HG02678 (cell line): ENCODE results near the gene ALG1.
"Not testable (repeated sequence)": the region's sequence is repeated elsewhere in the genome, so short reads cannot be mapped to it uniquely, and the experiment has no call there.

Experiments
- ATAC-seq: cut with Tn5 transposase; IDR thresholded peaks from one replicate; pipeline ENCODE4 v1.9.1; 2021; ENCODE audit warnings: mild to moderate bottlenecking, moderate library complexity; ENCODE audit not compliant: unreplicated experiment

The ALG1 gene

DNA sequence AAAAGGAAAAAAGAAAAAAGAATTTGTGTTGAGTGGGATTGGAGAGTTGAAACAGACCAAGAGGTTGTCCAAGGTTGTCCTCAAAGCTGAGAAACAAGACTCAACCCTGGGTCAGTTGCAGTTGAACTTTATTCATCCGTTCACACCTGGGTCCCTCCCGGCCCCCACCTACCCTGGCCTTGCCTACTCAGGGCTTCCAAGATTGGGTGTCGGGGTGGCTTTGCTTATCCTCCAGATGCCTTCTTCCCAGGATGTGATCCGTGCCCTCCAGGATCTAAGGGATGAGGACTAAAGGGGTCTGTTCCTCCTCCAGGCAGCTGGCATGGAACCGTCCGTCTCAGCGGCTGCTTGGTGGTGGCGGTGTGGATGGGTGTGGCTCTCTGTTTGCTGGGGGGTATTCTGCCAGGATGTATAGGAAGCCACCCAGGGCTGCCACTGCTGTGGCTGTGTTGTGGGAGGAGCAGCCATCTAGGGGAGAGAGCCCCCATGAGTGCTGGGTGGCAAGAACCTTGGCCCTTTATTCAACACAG, 27.6 kb upstream of the ALG1 start:
- no peak for ATAC-seq

DNA sequence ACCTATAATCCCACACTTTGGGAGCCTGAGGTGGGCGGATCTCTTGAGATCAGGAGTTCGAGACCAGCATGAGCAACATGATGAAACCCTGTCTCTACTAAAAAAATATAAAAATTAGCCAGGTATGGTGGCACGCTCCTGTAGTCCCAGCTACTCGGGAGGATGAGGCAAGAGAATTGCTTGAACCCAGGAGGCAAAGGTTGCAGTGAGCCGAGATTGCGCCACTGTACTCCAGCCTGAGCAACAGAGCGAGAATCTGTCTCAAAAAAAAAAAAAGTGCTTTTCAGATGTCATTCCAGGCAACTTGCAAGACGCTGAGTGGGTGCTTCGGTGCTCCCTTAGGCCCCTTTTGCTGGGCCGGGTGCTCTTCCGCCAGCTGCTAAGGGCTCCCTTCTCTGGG, 27.1 kb upstream of the ALG1 start:
- not testable (repeated sequence) for ATAC-seq

DNA sequence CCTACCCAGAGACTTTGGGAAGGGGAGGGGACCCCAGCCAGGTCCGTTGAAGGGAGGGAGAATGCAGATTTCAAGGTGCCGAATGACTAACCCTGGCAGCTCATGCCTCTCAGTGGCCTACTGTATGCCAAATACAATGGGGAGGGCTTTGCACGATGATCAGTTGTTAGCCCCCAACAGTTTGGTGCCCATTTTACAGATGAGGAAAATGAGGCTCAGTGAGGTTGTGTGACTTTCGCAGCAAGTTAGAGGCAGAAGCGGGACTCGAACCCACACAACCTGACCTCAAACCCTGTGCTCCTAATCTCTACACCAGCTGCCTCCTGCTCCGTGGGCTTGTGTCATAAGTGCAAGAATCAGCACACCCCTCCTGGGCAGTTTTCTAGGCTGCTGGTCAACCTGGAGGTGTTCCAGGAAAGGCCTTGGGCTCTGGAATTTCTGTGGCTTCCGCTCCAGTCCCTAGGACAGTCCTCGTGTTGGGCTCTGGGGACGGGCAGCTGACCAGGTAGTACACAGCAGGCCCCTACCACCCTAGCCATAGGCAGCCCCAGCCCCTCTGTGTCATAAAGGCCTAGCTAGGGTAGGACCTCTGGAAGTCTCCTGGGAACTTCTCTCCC, 26.0 kb upstream of the ALG1 start:
- ATAC-seq, result no peak

DNA sequence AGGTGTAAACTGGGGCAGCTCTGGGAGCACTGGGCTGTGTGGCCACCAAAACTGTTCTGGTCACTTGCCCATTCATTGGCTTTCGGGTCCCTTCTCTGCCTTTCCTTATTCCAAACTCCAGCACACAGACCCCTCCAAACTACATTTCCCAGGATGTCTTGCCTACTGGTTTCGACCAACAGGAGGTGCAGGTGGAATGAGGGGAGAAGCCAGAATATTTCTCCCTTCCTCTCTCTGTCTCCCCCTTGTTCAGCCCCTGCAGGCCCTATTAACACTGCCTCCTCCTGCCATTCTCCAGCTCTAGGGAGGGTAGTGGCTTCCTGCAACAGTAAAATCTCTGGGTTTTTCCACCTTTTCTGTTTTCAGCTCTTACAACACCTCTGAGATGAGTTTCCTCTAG, 24.7 kb upstream of the ALG1 start:
- ATAC-seq, result no peak

DNA sequence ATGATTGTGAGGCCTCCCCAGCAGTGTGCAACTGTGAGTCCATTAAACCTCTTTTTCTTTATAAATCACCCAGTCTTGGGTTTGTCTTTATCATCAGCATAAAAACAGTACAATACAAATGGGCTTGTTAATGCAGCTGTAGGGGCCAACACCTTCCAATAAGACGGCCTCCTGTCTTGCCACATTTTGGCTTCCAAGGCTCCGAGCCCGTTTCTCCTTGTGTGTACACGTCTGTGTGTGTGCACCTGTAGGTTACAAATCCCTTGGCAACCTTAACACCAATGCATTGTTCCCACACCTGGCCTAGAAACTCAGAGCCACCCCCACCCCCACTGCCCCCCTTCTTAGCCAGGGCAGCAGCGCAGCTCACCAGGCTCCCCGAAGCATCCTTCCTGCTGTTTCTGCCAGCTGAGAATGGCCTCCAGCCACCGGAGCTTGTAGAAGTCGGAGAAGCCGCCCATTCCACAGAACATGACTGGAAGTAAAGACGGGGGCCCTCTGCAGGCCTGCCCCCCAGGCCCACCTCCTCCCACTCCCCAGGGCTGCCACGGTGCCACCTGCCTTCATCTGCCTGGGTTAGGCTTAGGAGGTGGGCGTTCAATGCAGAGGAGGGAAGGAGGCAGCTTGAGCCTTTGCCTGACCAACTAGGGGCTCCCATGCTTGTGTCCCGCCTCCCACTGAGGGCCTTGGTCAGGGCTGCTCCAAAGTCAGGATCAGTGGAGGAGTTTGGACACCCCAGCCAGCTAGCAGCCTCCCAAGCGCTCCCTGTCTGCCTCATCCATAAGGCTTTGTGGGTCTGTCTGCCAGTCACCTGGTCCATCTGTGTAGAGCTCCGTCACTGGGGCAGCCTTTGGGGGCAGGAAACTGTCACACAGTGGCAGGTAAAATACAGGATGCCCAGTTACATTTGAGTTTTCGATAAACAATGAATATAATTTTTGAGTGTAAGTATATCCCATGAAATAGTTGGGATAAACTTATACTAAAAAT, 16.5 kb upstream of the ALG1 start:
- no peak for ATAC-seq

DNA sequence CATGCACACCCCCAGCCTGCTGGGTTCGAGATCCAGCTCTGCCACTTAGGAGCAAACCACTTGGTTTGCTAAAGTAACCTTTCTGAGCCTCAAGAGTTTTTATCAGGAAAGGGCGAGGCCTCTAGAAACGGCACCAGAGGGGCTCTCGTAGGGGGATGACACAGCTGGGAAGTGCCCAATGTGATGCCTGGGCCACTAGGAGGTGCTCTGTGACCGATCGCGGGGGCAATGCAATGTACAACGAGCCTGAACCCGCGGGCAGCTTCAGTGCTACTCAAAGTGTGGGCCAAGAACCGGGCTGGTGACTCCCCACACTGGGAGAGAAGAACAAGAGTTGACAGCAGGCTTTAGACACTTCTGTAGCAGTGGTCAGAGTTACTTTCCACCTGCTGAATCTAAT, 15.3 kb upstream of the ALG1 start:
- no peak for ATAC-seq

DNA sequence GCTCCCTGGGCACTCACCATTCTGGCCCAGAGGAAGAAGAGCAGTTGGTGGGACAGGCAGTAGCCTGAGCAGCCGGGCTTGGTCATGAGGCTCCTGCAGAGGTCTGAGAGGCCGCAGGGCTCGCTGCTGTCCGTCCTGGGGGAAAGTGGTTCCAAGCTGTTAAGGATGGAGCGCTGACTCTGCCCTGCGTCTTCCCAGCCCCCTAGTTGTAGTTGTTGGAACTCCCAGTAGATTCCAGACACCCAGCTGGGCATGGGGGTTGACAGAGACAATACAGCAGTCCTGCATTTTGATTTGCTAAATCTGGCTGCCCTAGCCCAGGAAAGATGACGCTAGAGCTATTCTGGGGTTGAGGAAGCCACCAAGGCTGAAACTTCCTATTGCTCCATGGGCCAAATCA, 13.2 kb upstream of the ALG1 start:
- ATAC-seq, result no peak

DNA sequence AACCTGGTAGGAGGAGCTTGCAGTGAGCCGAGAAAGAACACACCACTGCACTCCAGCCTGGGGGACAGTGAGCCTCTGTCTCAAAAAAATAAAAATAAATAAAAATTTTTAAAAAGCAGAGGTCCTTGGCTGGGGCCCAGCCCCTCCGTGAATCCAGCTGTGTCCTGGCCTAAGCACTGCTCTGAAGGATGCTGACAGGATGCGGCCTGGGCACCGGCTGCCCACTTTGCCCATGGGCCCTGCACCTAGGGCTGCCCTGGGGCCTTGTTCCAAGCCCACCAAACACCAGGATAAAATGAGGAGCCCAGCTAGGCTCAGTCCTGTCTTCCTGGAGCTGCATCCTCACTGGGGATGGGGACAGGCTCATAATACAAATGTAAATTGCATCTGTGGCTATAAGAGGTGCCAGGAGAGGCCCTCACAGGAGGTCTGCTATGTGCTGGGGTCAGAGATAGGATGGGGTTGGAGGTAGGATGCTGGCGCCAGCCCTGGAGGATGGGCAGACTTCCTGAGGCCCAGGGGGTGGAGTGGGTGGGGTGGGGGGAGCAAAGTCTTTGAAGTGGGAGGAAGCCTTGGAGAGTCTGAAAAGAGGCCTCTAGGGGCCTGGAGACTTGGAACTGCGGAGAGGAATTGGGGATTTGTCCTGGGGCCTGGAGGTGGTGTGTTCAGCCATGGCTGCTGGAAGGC, 12.1 kb upstream of the ALG1 start:
- ATAC-seq, result no peak

DNA sequence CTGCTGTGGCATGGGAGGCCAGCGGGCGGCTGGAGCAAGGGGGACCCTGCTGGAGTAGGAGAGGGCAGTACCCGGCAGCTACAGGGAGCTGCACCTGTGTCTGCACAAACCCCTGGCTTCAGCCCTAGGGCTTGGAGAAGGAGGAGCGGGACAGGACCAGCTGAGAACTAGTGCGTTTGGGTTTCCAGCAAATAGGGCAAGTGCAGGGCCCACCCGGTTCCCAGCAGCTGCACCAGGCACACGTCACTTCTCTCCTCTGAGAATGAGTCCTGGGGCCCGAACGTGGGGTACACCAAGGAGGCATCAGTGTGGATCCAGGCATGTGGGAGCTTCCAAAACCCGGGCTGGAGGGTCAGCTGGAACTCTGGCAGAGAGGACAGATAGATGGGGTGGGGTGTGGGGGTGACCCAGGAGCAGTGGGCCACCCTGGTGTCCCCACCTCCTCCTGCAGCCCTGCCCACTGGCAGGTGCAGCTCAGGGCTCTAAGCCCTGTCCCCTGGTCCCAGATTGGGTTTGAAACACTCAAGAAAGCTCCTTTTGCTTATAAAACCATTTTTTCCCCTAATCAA, 11.5 kb upstream of the ALG1 start:
- no peak for ATAC-seq

DNA sequence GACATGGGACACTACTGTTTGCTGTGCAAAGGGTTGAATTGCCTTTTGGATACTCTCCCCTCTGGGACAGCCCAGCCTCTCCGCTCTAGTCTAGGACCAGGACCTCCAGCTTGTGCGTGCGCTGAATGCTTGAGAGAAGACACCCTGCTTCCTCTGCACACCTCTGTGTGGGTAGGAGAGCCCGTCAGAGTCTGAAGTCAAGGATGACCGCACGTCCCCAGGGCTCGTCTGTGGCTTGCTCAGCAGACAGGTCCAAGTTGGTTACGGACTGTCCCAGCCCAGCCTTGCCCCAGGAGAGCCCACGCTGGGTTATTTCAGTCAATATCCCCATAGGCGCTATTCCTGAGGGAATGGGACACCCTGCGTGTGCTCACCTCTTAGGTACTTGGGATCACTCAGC, 9.6 kb upstream of the ALG1 start:
- ATAC-seq, result no peak

DNA sequence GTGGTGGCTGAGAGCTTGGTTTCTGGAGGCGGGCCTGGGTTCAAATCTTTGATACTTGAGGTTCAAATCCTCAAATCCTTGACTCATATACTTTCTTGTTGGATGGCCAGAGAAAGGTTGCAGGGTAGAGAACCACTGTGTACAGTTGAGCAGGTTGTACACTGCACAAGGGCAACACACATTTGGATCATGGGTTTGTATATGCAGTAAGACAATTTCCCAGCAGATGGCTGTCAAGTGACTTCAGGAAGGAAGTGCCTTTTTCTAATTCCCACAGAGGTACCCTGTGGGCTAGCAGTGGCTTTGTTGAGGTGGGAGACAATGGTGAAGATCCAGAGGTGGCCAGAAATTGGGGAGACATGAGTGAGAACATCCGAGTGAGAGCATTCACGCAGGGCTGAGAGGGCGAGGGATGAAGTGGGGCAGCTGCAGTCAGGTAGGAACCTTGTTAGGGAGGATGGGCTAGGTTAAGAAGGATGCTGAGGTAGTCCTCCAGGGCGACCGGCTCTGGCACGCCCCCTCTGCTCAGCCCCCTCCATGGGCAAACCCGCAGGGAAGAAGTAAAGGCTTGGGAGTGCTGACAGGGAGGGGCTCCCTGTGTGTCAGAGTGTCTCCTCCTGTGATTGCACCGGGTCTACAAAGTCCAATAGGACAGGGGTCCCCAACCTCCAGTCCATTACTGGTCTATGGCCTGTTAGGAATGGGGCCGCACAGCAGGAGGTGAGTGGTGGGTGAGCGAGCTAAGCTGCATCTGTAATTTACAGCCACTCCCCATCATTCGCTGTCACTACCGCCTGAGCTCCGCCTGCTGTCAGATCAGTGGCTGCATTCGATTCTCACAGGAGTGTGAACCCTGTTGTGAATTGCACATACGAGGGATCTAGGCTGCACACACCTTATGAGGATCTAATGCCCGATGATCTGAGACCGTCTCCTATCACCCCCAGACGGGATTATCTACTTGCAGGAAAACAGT, 8.6 kb upstream of the ALG1 start:
- ATAC-seq, result no peak

DNA sequence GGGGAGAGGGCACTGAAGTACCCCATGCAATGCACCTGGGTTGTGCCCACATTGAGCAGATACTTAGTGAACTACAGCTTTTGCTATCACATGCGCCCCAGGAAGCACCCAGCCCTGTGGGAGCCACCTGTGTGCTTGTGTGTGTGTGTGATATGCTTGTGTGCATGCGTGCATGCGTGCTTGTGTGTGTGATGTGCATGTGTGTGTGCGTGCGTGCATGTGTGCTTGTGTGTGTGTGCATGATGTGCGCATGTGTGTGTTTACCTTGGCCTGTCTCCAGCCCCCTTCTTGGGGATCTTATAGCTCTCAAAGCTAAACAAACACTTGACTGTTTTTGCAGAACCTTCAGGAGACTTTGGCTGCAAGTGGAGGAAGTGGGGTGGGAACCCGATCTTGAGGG, 6.7 kb upstream of the ALG1 start:
- no peak for ATAC-seq

DNA sequence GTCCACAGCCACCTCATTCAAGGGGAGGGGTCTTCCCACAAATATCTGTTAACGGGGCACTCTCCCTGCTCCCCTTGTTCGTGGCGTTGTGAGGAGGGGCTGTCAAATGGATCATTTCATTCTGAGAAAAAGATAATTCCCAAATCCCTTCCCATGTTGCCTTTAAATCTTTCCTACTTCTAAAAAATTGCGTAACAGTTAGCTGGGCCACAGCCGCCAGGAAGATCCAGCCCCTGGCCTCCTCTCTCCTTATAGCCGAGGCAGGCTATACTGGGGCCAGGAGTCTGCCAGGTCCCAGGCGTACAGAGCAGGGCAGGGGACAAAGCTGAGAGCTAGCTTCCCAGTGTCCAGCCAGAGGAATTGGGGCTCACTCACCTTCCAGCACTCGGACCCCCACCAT, 6.3 kb upstream of the ALG1 start:
- ATAC-seq, result no peak

DNA sequence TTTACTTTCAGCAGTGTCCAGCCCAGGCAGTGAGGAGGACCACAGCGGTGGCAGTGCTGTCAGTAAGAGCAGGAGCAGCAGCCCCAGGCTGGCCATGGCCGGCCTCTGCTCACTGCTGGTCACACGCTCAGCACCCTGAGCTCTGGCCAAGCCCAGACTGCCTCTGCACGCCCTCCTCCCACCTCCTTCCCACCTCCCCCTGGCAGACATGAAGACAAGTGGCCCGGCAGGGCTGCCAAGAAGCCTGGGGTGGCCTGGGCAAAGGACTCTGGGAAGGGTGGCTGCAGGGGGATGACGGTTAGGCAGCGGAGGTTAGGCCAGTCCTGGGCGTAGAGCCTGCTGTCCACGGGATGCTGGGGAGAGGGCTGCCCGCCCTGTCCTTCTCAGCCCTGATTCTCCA, 5.8 kb upstream of the ALG1 start, which contains the start of gene C16orf89:
C16orf89 (minus strand) TSS at position 144 of the 400 bp plus-strand sequence; CDS start at position 96, 48 bp downstream.
- ATAC-seq, result no peak

DNA sequence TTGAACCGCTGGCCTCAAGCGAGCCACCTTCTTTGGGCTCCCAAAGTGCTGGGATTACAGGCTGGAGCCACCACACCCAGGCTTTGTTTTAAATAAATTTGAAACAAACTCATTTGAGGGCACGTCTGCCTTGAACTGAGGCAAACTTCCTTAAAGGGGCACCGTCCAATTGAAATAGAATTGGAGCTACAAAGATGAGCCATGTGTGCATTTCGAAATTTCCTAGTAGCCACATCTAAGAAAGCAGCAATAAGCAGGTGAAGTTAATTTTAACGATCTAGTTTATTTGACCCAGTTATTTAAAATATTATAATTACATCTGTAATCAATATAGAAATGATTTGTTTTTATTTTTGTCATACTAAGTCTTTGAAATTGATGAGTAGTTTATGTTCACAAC, 5.1 kb upstream of the ALG1 start:
- no peak for ATAC-seq

DNA sequence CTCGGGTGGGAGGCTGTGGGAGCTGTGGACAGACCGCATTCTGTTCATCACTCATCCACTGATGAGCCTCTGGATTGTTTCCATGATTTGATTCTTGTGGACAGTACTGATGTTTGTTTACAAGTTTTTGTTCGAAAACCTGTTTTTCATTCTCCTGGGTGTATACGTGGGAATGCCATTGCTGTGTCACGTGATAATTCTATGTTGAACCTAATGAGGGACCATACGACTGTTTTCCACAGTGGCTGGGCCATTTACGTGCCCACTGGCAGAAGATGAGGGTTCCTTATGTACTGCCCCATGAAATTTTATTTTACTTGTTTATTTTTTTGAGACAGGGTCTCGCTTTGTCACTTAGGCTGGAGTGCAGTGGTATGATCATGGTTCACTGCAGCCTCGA, 2.6 kb upstream of the ALG1 start:
- ATAC-seq, result no peak

DNA sequence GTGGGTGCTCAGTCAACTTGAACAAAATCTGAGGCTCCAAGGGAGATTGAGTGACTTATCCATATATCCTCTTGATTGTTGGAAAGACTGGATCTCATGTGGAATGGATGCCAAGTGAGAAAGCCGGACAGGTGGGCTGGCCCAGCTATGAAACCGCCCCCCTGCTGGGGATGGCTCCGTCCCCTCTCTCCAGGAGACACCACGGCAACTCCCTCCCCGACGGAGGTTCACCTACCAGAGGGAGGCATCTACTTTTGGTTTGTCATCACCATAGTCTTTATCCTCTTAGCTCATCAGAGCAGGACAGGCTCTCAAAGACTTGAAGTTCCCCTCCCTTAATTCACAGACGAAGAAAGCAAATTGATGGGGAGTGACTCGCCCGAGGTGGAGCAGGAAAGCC, 1.8 kb upstream of the ALG1 start:
- no peak for ATAC-seq

DNA sequence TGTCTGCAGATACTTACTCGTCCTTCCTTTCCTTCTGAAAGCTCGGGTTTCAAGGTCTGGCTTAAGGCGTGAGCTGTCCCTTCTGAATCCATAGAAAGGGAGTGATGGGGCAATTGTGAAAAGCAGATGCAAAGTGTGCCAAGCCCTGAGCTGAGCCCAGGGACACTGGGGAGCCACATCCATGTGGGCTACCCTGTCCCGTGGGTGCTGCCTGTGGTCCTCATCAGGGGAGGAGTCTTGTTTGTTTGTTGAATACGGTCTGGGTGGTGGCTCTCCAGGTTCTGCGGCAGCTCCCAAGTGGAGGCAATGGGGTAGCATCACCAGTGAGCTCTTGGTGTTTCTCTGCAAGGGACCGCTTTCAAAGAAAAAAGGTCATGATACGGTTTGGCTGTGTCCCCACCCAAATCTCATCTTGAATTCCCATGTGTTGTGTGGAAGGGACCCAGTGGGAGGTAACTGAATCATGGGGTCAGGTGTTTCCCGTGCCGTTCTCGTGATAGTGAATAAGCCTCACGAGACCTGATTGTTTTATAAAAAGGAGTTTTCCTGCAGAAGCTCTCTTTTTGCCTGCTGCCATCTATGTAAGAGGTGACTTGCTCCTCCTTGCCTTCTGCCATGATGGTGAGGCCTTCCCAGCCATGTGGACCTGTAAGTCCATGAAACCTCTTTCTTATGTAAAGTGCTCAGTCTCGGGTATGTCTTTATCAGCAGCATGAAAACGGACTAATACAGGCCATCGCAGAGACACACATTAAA, 1.0 kb upstream of the ALG1 start:
- ATAC-seq, result no peak

DNA sequence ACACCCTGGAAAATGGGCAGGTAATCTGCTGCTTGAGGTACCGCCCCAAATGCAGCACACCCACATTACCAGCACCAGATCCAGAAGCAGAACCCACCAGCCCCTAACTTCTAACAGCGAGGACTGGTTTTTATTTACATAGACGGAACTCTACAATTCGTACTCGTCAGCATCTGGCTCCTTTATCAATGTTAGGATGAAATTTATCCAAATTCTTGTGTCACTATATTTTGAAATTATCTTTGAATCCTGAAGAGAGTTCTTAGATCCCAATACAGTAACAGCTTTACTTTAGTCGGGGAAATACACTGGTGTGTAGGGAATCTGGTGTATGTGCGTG, 332 bp upstream of the ALG1 start:
- ATAC-seq, result no peak
